ENCODE data around the gene COL6A2. TPM values are rescaled to one million over a fixed set of nuclear protein-coding genes. Genes with fewer than 3 reads are reported as not detected.
"Not testable (repeated sequence)": the region's sequence is repeated elsewhere in the genome, so short reads cannot be mapped to it uniquely, and the experiment has no call there.

The COL6A2 gene
- total RNA-seq, 1 experiment from 2014 or later: 38.5 TPM

GRCh38 chr21:46126309-46127238 lies 28.7 kb downstream of the COL6A2 start:
- DNase-seq (ENCODE audit: low spot score): no peak

- no peak for DNase-seq (ENCODE audit: low spot score)
Observed at GRCh38 chr21:46127239-46128105, 29.6 kb downstream of the COL6A2 start.

- no peak for DNase-seq (ENCODE audit: low spot score)
Observed at GRCh38 chr21:46128106-46128932, 30.4 kb downstream of the COL6A2 start.

- no peak for DNase-seq (ENCODE audit: low spot score)
Observed at GRCh38 chr21:46128933-46129571, 31.1 kb downstream of the COL6A2 start.

GRCh38 chr21:46129846-46130651 lies 32.1 kb downstream of the COL6A2 start:
- no peak for DNase-seq (ENCODE audit: low spot score)

- no peak for DNase-seq (ENCODE audit: low spot score)
Observed at GRCh38 chr21:46130831-46131587, 33.1 kb downstream of the COL6A2 start.

GRCh38 chr21:46131588-46131837 lies 33.6 kb downstream of the COL6A2 start:
- no peak for DNase-seq (ENCODE audit: low spot score)

- DNase-seq (ENCODE audit: low spot score): no peak
Observed at GRCh38 chr21:46131838-46132651, 34.1 kb downstream of the COL6A2 start.

- no peak for DNase-seq (ENCODE audit: low spot score)
Observed at GRCh38 chr21:46135782-46136395, 38.0 kb downstream of the COL6A2 start.

GRCh38 chr21:46136739-46137349 lies 38.9 kb downstream of the COL6A2 start:
- no peak for DNase-seq (ENCODE audit: low spot score)

- no peak for DNase-seq (ENCODE audit: low spot score)
Observed at GRCh38 chr21:46137908-46138307, 40.0 kb downstream of the COL6A2 start.

GRCh38 chr21:46138383-46138970 lies 40.6 kb downstream of the COL6A2 start:
- DNase-seq (ENCODE audit: low spot score): no peak

- DNase-seq (ENCODE audit: low spot score): no peak
Observed at GRCh38 chr21:46139686-46140085, 41.8 kb downstream of the COL6A2 start.

GRCh38 chr21:46140352-46141003 lies 42.6 kb downstream of the COL6A2 start:
- DNase-seq (ENCODE audit: low spot score): not testable (repeated sequence)

- no peak for DNase-seq (ENCODE audit: low spot score)
Observed at GRCh38 chr21:46141767-46142581, 44.1 kb downstream of the COL6A2 start.

Measured in H4 (cell line).